ENCODE data around the gene PIAS4. TPM values are rescaled to one million over a fixed set of nuclear protein-coding genes. Genes with fewer than 3 reads are reported as not detected.

The PIAS4 gene
- total and polyA plus RNA-seq, 10 of the 15 experiments (the other 5 are each of a cell fraction or from before 2014, with no cell fraction given): 0.13 to 25.1 (median 11.3) TPM

DNA sequence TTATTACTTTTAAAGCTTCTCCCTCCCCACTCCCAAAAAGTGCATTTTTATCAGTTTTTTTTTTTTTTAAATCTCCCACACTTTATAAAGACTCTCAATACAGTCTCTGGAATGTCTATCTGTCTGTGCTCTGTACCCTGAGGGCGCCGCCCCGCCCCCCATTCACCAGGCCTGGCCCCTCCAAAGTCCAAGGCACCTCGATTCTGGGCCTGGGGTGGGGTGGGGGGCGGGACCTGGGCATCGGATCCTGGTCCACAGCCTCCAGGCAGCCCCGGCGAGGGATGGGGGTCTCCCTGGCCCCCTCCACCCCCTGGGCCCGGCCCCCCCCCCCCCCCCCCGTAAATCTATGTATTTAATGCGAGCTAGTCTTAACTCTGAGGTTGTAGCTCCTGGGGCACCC, 35.9 kb downstream of the PIAS4 start:
- Histone ChIP-seq H3K9ac (ENCODE audit: control insufficient read depth, insufficient read depth, low read length) (no peak overlapping the region), H3K9me3 (replicated peaks; ENCODE audit: control insufficient read depth, insufficient read depth, low read length) (no peaks in the 10 kb centered on the region; the same call in 2 of the 3 replicates), H4K20me1 (ENCODE audit: control insufficient read depth, insufficient read depth) (no peaks in the 10 kb centered on the region), H3K4me1 (ENCODE audit: control insufficient read depth, insufficient read depth, low read length) (no peaks in the 10 kb centered on the region), H3K27ac (ENCODE audit: control insufficient read depth, insufficient read depth) (no peak overlapping the region), H2AFZ (ENCODE audit: control insufficient read depth, low read depth, low read length) (no peak overlapping the region), H3K4me3 (no peak overlapping the region), H3K27me3 (replicated peaks in 1 of 2; ENCODE audit: control insufficient read depth in 2 of 2, insufficient read depth in 2 of 2, low read length in 1 of 2) (no peaks in the 10 kb centered on the region), H3K36me3 (ENCODE audit: control insufficient read depth in 2 of 2, insufficient read depth in 2 of 2, low read length in 1 of 2) (peaks cover 4 to 13% of the 10 kb centered on the region in 2 experiments; a peak in 3 of 4 replicates), H3K79me2 (ENCODE audit: control insufficient read depth, insufficient read depth, low read length) (peaks cover 2% of the 10 kb centered on the region; the same call in 1 of the 2 replicates), H3K4me2 (ENCODE audit: control insufficient read depth, insufficient read depth) (no peak overlapping the region)
- DNase-seq (ENCODE audit: low read depth, low spot score) (no peak), ATAC-seq (no peak), FAIRE-seq (no peak)
- SMC1A ChIA-PET (ENCODE audit: uncharacterized antibody, unreplicated experiment): no interaction called here
- in situ Hi-C loops (cut with MboI) (no loop called here), intact Hi-C loops (cut with micrococcal nuclease; ENCODE audit: unreplicated experiment) (no loop called here)
- CTCF ChIA-PET: interaction anchor here (0.6 kb wide), 1 partner anchor 988 kb away, joined by 4 read pairs; no protein-coding TSS in a partner anchor
- POLR2A ChIA-PET: interaction anchor here (0.6 kb wide), 1 partner anchor 14 kb away, joined by 4 read pairs; no protein-coding TSS in a partner anchor
- TF ChIP-seq BHLHE40 (IDR thresholded peaks at IDR 0.05; ENCODE audit: borderline replicate concordance in 1 of 2, low read depth in 2 of 2, low read length in 1 of 2): no peak
- no peak for TF ChIP-seq CBFB (IDR thresholded peaks at IDR 0.05; ENCODE audit: low read depth)
- no peak for TF ChIP-seq E4F1 (IDR thresholded peaks at IDR 0.05; ENCODE audit: borderline replicate concordance, partially characterized antibody)
- TF ChIP-seq ASH2L (IDR thresholded peaks at IDR 0.05; ENCODE audit: borderline replicate concordance, low read depth): no peak
- WGBS (ENCODE audit: insufficient coverage, insufficient replicate concordance, low lambda C conversion rate, missing lambda C conversion rate): 94% methylated on average over 5 of the region's 11 CpGs
- RAD21 ChIA-PET (ENCODE audit: unreplicated experiment): no interaction called here
- no TSS peak for BruUV-seq (replicated peaks)
